ENCODE measurements around the gene KPNA6.
"Not testable (repeated sequence)": the region's sequence is repeated elsewhere in the genome, so short reads cannot be mapped to it uniquely, and the experiment has no call there.

KPNA6 gene

GRCh38 chr1:32107742-32108661 is at the start of gene KPNA6:
Gene KPNA6 (plus strand): TSS chr1:32108056. CDS start chr1:32108131, 75 bp downstream.
- peak; percentile 92 for DNase-seq

- DNase-seq, result no peak
Observed at GRCh38 chr1:32060914-32061313, 46.9 kb upstream of the KPNA6 start.

GRCh38 chr1:32062867-32063230 is 45.0 kb upstream of the KPNA6 start:
- no peak for DNase-seq

- DNase-seq, result no peak
Observed at GRCh38 chr1:32063261-32063681, 44.6 kb upstream of the KPNA6 start.

GRCh38 chr1:32065613-32066488 is 42.0 kb upstream of the KPNA6 start:
- not testable (repeated sequence) for DNase-seq

- DNase-seq, result no peak
Observed at GRCh38 chr1:32066489-32066873, 41.4 kb upstream of the KPNA6 start.

GRCh38 chr1:32068957-32069588 is 38.8 kb upstream of the KPNA6 start:
- DNase-seq, result no peak

- no peak for DNase-seq
Observed at GRCh38 chr1:32071758-32072621, 35.9 kb upstream of the KPNA6 start.

- DNase-seq, result peak; percentile 98
Observed at GRCh38 chr1:32072622-32073298, 35.1 kb upstream of the KPNA6 start, which contains the start of gene TMEM39B. Gene TMEM39B (plus strand): TSS chr1:32072939. CDS start chr1:32073048, 109 bp downstream.

- peak; percentile 91 for DNase-seq
Observed at GRCh38 chr1:32073299-32074229, 34.3 kb upstream of the KPNA6 start.

GRCh38 chr1:32074841-32075240 is 33.0 kb upstream of the KPNA6 start:
- DNase-seq, result no peak

- no peak for DNase-seq
Observed at GRCh38 chr1:32077451-32077850, 30.4 kb upstream of the KPNA6 start.

- no peak for DNase-seq
Observed at GRCh38 chr1:32082022-32082421, 25.8 kb upstream of the KPNA6 start.

GRCh38 chr1:32086381-32086780 is 21.5 kb upstream of the KPNA6 start:
- not testable (repeated sequence) for DNase-seq

GRCh38 chr1:32091176-32091575 is 16.7 kb upstream of the KPNA6 start:
- DNase-seq, result no peak

- DNase-seq, result no peak
Observed at GRCh38 chr1:32091591-32091990, 16.3 kb upstream of the KPNA6 start.

GRCh38 chr1:32094746-32095521 is 12.9 kb upstream of the KPNA6 start:
- no peak for DNase-seq

- no peak for DNase-seq
Observed at GRCh38 chr1:32099426-32099825, 8.4 kb upstream of the KPNA6 start.

- DNase-seq, result no peak
Observed at GRCh38 chr1:32100359-32100758, 7.5 kb upstream of the KPNA6 start.

All from NCI-H1105 (cell line).